HEK293T (cell line): Measurements from ENCODE around the gene MYLK4.

ENCODE experiments used
- ARNT ChIP-seq: fragments of 450-650 bp; IDR thresholded peaks from 2 replicates; pipeline ENCODE4 v1.6.1; 2017; ENCODE audit warnings: mild to moderate bottlenecking
- BHLHE40 ChIP-seq: fragments of 450-650 bp; IDR thresholded peaks from 2 replicates; pipeline ENCODE4 v1.6.1; 2016; ENCODE audit warnings: mild to moderate bottlenecking, moderate library complexity, borderline replicate concordance
- ELF4 ChIP-seq: fragments of 450-650 bp; IDR thresholded peaks from 2 replicates; pipeline ENCODE4 v1.6.1; 2017; ENCODE audit warnings: antibody characterized with exemption
- FOXA1 ChIP-seq: fragments of 450-650 bp; IDR thresholded peaks from 2 replicates; pipeline ENCODE4 v1.6.1; 2016; ENCODE audit warnings: mild to moderate bottlenecking
- FOXK2 ChIP-seq: fragments of 450-650 bp; IDR thresholded peaks from 2 replicates; pipeline ENCODE4 v1.6.1; 2016; ENCODE audit warnings: mild to moderate bottlenecking
- FOXM1 ChIP-seq: fragments of 450-650 bp; IDR thresholded peaks from 2 replicates; pipeline ENCODE4 v1.6.1; 2017; ENCODE audit warnings: mild to moderate bottlenecking, borderline replicate concordance
- HDGF ChIP-seq: fragments of 450-650 bp; IDR thresholded peaks from 2 replicates; pipeline ENCODE4 v1.6.1; 2017; ENCODE audit warnings: antibody characterized with exemption, borderline replicate concordance
- L3MBTL2 ChIP-seq: fragments of 450-650 bp; conservative IDR thresholded peaks from 2 replicates; pipeline ENCODE4 v1.6.1; 2016; ENCODE audit warnings: mild to moderate bottlenecking
- NFRKB ChIP-seq: fragments of 450-650 bp; IDR thresholded peaks from 2 replicates; pipeline ENCODE4 v1.6.1; 2016; ENCODE audit warnings: mild to moderate bottlenecking, moderate library complexity
- SP1 ChIP-seq: fragments of 450-650 bp; IDR thresholded peaks from 2 replicates; pipeline ENCODE4 v1.6.1; 2017
- SUZ12 ChIP-seq: fragments of 450-650 bp; IDR thresholded peaks from 2 replicates; pipeline ENCODE4 v1.6.1; 2016; ENCODE audit warnings: mild to moderate bottlenecking
- TF ChIP-seq, protein P1 (sequence below): fragments of 450-650 bp; IDR thresholded peaks from 2 replicates; pipeline ENCODE4 v1.6.1; 2016

DNA sequence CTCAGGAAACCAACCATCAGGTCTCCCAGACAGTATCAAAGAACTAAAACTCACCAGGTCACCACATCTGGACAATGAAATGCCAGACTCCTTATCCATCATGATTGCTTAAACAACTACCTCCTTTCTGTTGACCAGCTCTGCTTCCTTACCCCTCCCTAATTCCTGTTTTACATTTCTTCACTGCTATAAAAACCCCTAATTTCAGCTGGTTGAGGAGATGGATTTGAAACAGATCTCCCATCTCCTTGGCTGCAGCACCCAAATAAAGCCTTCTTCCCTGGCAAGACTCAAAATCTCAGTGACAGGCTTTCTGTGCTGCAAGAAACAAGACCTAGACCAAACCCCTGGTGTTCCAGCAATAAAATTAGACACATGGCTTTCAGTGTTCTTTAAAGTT is 40.3 kb downstream of the MYLK4 start:
- no peak for TF ChIP-seq ARNT
- no peak for TF ChIP-seq HDGF
- no peak for TF ChIP-seq L3MBTL2
- no peak for TF ChIP-seq BHLHE40
- no peak for TF ChIP-seq SP1
- no peak for TF ChIP-seq SUZ12
- TF ChIP-seq FOXA1, result no peak
- no peak for TF ChIP-seq NFRKB
- no peak for TF ChIP-seq FOXM1
- TF ChIP-seq, protein P1, sequence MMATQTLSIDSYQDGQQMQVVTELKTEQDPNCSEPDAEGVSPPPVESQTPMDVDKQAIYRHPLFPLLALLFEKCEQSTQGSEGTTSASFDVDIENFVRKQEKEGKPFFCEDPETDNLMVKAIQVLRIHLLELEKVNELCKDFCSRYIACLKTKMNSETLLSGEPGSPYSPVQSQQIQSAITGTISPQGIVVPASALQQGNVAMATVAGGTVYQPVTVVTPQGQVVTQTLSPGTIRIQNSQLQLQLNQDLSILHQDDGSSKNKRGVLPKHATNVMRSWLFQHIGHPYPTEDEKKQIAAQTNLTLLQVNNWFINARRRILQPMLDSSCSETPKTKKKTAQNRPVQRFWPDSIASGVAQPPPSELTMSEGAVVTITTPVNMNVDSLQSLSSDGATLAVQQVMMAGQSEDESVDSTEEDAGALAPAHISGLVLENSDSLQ, result no peak
- TF ChIP-seq ELF4, result no peak
- no peak for TF ChIP-seq FOXK2
